Myocyte (in vitro differentiated cells): ENCODE measurements around the gene HAGH. TPM values are rescaled to one million over a fixed set of nuclear protein-coding genes. Genes with fewer than 3 reads are reported as not detected.

ENCODE experiments used
- DNase-seq: peaks from one replicate; pipeline ENCODE4 v3.0.0-alpha.2; 2012; ENCODE audit warnings: low read depth
- total RNA-seq: library from RNA; depleted of rRNA; stranded (reverse); fragments of >200 nt; gene quantifications from 2 replicates; pipeline ENCODE4 v1.2.3, GENCODE V29; 2014

HAGH gene
- total RNA-seq, 1 donor from 2014 or later: 178 TPM

DNA sequence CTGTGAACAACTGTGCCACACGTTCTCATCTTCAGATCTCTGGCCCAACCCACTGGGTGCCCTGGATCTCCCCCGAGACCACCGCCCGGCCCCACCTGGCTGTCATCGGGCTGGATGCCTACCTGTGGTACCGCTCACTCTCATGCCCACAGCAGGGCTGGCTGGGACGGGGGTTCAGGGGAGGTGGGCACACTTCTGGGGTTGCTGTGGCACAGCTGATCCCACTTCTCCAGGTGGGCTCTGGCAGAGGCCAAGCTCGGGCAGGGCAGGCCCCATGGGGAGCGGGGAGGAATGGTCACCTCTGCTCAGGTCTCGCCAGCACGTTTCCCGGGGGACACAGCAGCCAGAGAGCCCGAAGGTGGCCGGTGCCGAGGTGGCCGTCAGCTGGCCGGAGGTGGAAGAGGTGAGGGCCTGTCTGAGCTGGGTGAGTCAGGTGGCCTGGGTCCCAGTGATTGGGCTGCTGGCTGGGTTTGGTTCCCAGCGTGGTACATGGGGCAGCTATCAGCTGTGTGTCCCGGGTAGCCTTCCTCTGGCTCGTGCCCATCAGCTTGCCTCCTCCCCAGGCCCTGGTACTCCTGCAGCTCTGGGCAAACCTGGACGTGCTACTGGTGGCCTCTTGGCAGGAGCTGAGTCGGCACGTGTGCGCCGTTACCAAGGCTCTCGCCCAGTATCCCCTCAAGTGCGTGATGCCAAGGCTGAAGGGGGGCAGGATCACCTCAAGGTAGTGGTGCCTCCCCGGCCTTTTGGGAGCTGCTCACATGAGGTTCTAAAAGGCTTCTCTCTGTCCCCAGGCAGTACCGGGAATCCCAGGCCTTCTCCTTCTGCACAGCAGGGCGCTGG is 51.4 kb downstream of the HAGH start:
- no peak for DNase-seq

DNA sequence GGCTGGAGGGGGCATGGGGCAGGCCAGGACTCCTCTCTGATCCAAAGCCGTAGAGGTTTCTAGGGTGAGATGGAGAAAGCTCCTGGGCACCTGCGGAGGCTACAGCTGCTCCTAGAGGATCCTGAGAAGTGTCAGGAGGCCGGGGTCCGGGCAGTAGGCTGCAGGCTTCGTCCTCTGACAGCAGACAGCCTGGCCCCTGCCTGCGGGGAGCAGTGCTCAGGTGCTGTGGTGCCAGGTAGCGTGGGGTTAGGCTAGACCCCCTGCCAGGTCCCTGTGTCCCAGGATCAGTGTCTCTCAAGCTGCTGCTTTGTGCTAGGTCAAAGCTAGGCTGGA is 52.2 kb downstream of the HAGH start:
- DNase-seq: no peak

DNA sequence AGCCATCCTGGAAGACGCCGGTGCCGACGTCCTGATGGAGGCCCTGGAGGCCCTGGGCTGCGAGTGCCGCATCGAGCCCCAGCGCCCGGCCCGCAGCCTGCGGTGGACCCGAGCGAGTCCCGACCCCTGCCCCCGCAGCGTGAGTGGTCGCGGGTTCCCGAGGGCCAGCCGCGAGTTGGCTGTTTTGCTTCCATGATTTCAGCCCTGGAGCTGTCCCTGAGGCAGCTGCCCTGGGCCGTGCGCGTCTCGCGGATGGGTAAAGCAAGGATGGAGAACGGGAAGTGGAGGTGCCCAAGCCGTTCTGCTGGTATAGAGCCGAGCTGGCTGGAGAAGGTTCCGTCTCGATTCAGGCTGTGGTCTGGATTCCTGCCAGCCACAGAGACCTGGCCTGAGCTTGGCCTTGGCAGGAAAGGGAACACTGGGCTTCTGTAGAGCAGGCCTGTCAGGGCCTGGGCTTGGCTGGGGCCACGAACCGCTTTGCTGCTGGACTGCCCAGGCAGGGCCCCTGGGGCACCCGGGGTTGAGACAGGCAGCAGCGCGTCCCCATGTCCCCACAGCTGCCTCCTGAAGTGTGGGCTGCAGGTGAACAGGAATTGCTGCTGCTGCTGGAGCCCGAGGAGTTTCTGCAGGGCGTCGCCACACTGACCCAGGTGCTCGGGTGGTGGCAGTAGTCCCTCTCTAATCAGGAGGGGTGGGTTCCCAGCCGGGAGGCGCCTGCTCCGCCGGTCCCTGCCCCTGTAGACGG is 52.8 kb downstream of the HAGH start:
- peak; percentile 52 for DNase-seq

DNA sequence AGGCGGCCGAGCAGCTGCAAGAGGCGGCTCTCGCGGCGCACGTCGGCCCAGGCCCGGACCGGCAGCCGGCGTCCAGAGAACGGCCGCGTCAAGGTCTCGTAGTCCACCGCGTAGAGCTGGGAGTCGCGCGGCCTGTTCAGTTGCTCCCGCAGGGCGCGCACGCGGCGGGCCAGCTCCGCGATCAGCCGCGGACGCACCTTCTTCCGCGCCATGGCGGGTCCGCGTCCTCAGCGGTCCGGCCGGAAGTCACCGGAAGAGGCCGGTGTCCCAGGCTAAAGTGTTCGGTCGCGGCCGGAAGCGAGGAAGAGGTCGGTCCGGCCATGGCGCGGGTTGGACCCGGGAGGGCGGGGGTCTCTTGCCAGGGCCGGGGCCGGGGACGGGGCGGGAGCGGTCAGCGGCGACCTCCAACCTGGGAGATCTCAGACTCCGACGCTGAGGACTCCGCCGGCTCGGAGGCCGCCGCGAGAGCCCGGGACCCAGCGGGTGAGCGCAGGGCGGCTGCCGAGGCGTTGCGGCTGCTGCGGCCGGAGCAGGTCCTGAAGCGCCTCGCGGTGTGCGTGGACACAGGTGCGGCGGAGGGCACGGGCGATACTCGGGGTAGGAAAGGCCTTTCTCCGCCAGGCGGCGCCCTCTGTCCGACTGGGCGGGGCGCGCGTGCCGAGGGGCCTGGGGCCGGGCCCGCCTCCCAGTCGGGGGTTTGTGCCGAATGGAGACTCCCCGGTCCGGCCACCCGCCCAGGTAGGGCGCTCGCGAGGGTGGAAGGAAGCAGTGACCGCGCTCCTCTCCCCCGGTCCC is 53.5 kb downstream of the HAGH start, which contains the start of gene MRPS34:
Gene MRPS34, minus strand, starts transcription at position 227 of the 795 bp plus-strand sequence. Its CDS starts 15 bp downstream, at position 212.
- DNase-seq: peak; percentile 89

DNA sequence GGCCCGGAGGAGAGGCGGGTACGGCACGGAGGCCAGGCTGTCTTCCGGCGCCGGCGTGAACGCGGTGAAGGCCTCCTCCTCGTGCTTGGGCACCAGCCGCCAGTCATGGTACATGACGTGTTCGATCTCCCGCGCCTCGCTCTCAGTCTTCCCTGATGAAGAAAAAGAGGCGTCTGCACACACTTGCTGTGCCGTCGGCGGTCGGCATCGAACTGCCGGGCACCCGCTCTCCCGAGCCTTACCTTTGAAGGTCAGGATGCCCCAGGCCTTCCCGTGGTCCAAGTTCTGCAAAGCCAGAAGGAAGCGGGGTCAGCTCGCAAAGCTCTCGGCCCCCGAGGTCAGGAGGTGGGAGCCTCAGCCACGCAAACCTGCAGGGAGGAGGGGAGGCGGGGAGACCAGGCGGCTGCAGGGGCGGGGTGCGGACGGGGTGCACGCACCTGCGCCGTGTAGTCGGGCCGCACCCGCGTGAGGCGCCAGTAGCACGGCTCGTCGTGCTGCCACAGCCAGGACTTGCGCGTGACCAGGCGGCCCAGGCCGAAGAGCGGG is 54.2 kb downstream of the HAGH start, which contains the start of gene EME2:
Gene EME2, plus strand, starts transcription at position 449 of the 546 bp plus-strand sequence. CDS start 418 bp downstream, outside the sequence.
- DNase-seq: no peak

DNA sequence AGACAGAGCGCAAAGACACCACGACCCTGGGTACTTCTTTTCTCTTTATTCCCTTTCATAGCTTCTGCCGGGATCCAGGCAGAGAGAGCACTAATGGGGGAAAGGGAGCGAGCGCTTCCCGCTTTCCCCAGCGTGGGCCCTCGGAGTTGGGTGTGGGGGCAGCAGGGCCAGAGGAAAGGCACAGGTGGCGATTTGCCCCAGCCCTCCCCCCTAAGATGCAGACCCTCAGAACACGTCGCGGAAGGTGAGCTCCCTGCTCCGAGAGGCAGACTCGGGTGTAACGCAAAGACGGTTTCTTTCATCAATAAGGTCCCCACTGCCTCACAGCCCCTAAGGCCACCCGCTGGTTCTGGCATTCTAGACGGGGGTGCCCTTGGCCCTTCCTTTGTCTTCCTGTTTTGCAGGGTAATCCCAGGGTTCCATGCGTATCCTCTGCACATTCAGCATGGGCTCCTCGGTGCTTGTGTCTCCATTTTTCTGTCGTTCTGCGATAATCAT is 54.7 kb downstream of the HAGH start:
- no peak for DNase-seq

DNA sequence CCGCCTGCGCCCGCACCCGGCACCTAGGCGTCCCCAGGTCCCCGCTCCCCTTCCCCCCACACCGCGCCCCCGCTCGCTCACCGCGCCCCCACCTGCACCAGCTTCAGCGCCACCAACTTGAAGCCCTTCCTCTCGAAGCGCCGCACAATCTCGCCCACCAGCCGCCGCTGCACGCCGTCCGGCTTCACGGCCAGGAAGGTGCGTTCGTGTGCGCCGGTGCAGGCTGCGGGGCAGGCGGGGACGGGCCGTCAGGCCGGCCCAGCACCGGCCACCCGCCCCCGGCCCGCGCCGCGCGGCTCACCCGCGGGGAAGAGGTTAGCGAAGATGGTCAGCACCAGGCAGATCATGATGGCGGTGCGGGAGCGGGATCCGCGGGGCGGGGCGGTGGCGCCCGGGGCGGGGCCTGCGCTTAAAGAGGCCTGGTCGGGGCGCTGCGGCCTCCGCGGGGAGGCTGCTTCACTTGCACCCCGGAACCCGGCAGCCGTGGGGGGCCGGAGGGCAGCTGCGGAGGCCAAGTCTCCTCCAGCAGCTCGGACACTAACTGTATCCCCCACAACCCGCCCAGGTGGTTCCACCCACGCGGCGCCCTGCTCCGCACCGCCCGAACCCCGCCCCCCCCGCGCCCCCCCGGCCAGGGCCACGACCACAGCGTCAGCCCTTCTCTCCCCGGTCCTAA is 55.3 kb downstream of the HAGH start, which contains the start of gene NME3:
Gene NME3, minus strand, starts transcription at position 356 of the 676 bp plus-strand sequence. Its CDS starts 9 bp downstream, at position 347.
- DNase-seq: peak; percentile 72

DNA sequence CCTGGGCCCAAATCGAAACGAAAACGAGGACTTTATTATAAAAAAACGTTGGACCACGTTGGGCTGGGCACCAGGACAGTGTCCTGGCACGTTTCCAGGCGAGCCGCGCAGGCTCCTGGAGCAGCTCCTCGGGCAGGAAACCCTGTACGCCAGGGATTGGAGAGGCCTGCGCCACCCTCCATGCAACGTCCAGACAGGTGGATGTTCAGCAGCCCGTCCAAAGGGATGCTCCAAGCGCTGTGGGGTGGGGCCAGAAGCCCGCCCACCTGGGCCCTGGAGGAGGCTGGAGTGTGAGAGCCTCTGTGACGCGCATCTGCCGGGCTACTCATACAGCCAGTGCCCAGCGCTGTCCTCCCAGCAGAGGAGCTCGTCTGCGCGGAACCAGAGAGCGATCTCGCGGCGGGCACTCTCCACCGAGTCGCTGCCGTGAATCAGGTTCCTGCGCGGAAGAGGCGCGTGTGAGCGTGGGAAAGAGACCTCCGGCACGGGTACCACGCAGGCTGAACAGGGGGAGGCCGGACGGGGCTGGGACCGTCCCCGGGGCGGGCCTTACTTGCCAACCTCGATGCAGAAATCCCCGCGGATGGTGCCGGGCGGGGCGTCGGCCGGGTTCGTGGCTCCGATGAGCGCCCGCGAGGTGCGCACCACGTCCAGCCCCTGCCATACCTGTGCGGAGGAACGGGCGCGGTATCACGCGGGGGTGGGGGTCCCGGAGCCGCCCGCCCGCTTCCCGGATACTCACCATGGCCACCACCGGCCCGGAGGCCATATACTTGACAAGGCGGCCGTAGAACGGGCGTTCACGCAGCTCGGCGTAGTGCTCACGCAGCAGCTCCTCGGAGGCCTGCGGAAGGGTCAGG is 56.1 kb downstream of the HAGH start:
- DNase-seq: no peak

DNA sequence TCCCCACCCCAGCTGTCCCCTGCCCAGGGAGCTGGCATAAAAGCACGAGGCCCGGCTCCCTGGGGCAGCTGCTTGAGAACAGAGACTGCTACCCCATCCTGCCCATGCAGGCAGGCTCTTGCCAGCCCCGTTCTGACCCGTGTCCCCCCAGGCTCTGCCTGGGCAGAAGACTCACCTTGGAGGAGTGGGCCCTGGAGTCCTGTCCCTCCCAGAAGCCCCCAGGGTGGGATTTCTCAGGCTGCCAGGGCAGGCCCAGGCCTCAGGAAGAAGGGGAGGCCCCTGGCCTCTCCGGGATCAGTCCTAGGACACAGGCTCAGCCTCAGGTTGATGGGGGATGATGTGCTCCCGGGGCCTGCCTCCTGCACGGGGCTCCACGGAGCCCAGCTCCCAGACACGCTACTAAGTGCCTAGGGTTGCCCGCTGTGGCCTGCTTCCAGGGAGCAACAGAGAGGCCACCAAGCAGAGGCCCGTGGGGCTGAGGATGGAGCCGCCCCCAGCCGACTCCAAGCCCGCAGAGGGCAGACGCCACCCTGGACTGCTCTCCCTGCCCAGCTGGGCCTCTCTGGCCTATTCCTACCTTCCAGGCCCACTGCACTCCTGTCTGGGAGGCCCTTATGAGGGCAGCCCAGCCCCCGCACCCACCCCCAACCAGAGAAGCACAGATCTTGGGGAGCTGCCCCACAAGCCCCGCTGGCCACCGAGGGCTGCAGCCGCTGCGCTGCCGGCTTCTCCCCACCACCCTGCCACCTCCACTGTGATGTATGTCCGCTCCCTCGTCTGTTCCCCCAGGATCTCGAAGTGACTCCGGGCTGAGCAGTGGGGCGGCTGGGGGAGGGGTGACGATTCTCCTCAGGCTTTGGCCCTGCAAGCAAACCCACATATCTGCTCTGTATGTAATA is 57.0 kb downstream of the HAGH start:
- no peak for DNase-seq

DNA sequence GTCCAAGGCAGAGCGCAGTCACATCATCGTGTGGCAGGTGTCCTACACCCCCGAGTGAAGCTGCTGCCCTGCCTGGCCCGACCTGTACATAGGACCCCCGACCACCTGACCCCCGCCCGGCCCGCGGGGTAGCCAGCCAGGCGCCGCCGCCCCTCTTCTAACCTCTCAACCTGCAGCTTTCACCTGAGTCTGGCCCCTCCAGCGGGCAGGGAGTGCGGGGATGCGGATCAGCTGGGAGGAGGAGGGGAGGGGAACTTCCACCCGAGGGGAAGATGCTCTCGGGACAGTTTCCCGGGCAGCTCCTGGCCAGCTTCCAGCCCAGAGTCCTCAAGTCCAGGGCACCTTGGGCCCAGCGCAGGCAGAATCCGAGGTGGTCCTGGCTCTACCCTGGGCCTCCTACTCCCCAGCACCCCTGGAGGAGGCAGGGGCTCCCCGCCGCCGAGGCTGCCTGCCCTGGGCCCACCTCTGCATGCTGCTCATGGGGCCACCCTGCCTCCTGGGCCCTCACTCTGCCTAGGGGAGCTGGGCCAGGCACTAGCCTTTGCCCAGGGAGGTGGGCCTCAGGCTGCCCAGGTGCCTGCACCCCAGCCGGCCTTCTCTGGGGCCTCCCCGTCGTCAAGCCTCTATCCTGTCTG is 57.7 kb downstream of the HAGH start:
- no peak for DNase-seq

DNA sequence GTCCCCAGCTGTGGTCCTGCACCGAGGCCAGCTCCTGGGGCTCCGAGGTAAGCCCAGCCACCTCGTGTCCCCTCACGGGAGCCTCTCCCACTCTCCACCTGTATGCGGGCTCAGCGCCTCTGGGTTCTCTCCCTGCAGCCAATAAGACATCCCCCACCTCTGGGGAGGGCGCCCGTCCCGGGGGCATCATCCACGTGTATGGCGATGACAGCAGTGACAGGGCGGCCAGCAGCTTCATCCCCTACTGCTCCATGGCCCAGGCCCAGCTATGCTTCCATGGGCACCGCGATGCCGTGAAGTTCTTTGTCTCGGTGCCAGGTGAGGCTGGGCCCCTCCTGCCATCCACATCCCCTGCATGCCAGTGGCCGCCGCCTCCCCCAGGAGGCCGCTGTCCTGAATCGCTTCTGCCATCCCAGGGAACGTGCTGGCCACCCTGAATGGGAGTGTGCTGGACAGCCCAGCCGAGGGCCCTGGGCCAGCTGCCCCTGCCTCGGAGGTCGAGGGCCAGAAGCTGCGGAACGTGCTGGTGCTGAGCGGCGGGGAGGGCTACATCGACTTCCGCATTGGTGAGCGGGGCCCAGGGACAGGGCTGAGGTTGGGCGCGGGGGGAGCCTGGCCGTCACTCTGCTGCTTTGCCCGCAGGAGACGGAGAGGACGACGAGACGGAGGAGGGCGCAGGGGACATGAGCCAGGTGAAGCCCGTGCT is 58.4 kb downstream of the HAGH start:
- no peak for DNase-seq

DNA sequence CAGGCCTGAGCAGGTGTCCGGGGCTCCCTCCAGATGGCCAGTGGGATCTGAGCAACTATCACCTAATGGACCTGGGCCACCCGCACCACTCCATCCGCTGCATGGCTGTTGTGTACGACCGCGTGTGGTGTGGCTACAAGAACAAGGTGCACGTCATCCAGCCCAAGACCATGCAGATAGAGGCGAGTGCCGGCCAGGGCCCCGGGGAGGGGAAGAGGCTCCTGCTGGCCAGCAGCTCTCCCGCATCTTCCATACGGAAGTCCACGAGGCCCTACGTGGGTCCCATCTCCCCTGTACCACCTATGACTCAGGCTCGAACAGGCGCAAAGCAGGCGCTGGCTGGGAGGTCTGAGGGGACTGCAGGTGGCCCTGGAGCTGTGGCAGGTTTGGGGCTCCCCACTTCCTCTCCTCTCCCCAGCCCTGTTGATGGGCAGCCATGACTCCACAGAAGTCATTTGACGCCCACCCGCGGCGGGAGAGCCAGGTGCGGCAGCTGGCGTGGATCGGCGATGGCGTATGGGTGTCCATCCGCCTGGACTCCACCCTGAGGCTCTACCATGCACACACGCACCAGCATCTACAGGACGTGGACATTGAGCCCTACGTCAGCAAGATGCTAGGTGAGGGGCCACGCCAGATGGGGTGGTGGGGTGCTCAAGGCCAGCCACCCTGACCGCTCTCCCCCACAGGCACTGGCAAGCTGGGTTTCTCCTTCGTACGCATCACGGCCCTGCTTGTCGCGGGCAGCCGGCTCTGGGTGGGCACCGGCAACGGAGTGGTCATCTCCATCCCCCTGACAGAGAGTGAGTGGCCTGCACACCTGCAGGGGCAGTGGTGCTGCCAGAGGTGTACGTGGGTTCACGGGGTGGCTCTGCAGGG is 59.3 kb downstream of the HAGH start:
- no peak for DNase-seq

DNA sequence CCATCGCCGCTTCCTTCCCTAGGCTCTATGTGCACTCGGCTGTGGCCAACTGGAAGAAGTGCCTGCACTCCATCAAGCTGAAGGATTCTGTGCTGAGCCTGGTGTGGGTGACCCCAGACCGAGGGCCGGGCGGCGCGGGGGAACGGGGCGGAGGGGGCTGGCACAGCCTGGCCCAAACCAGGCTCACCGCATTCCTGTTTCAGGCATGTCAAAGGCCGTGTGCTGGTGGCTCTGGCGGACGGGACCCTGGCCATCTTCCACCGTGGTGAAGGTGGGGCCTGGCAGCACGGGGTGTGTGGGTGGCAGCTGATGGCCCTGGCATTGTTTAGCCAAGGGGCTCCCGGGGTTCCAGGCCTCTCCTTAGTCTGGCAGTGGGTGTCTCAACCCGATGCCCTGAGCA is 59.9 kb downstream of the HAGH start:
- DNase-seq: no peak

DNA sequence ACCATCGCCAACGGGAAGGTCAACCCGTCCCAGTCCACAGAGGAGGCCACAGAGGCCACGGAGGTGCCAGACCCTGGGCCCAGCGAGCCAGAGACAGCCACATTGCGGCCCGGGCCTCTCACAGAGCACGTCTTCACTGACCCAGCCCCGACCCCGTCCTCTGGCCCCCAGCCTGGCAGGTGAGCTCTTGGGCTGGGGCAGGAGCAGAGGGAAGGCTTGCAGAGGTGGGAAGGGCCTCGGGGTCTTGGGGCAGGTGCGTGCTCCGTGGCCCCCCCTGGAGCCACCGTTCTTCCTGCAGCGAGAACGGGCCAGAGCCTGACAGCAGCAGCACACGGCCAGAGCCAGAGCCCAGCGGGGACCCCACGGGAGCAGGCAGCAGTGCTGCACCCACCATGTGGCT is 60.4 kb downstream of the HAGH start:
- no peak for DNase-seq

DNA sequence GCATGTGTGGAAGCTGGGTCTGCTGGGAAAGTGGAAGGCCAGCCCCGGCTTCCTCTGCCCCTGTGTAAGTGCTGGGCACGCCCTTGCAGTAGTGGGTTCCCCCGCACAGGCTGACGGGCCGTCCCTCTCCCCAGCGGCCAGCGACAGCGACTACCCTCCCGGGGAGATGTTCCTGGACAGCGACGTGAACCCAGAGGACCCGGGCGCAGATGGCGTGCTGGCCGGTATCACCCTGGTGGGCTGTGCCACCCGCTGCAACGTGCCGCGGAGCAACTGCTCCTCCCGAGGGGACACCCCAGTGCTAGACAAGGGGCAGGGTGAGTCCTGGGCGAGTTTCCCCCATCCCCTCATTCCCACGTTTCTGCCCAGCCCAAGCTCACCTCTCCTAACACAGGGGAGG is 60.8 kb downstream of the HAGH start:
- no peak for DNase-seq

DNA sequence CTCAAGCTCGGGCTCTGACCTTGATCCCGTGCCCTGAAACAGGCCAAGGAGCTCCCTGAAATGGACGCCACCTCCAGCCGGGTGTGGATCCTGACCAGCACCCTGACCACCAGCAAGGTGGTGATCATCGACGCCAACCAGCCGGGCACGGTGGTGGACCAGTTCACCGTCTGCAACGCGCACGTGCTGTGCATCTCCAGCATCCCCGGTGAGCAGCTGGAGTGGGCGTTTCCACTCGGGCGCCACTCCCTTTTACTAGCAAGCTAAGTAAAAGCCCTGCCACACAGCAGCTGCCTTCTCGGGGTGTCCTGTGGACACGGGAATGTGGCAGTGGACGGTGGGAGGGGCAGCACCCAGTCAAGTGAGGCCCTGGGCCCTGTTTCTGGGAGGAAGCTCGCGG is 61.7 kb downstream of the HAGH start:
- no peak for DNase-seq
